GM18526 (cell line): ENCODE data around the gene RPTOR.

Experiments
- POLR2A ChIP-seq: IDR thresholded peaks from 3 replicates; pipeline ENCODE4 v1.6.1; 2011; ENCODE audit not compliant: insufficient read length; ENCODE audit errors: extremely low read depth

The RPTOR gene

GRCh38 chr17:80650751-80651518 is 106.3 kb downstream of the RPTOR start:
- TF ChIP-seq POLR2A: no peak

GRCh38 chr17:80652756-80653330 is 108.2 kb downstream of the RPTOR start:
- TF ChIP-seq POLR2A: no peak

DNA sequence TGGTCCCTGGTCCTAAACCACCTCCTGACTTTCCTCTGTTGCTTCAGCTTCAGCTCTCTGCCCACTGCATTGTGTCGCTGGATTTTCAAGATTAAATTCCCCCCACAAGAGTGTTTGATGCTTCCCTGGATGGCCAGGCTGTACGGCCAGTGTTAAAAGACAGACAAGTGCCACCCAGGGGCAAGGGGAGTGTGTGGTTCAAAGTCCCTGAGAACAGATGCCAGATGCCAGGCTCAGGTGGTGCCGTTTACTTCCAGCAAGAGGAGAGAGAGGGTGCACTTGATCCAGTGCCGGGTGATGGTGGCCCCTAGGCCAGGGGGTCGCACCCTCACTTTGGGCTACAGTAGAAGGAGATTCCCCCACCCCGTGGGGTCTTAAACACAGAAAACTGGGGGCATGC is 109.2 kb downstream of the RPTOR start:
- no peak for TF ChIP-seq POLR2A

DNA sequence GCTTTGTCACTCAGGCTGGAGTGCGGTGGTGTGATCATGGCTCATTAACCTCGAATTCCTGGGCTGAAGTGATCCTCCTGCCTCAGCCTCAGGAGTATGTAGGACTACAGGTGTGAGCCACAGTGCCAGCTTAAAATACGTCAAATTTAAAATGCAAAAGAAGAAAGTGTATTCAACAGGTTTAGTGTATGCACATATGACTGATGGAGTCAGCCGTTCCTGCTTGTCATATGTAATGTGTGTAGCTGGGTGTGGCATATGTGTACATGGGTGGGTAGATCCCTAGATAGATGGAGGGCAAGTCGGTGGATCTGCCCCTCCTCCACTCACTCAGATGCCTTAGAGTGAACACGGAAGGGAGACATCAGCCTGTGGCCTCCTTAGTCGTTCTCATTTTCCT is 111.0 kb downstream of the RPTOR start:
- no peak for TF ChIP-seq POLR2A

DNA sequence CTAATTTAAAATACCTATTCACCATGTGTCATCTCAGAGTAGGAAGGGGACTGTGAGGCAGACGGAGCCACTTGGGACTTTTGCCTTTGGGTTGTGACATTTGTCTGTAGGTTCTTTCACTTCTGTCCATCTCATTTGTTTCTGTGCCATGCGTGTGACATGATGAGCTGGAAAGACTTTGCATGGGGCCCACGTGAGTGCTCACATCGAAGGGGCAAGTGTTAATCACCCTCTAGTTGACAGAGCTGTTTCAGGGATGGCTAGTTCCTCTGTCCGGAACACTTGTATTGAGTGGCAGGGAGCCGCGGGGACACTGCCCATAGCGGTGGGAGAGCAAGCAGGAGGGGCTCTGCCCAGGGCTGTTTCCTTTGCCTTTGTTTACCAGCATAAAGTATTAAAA is 112.0 kb downstream of the RPTOR start:
- TF ChIP-seq POLR2A: no peak

DNA sequence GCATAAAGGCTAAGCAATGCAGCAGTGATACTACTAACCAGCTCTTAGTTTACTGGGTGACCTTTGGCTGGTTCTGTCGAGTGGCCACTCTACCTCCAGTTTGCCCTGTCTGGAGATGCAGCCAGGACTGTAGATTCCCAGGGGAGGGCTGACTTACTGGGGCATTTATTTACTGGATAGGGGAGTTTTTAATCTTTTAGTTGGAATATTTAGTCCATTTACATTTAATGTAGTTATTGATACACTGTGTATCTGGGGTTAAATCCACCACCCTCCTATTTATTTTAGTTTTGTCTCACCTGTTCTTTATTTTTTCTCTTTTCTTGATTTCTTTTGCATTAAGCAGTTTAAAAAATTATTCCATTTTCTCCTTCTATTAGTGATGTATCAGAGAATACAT is 112.9 kb downstream of the RPTOR start:
- no peak for TF ChIP-seq POLR2A

DNA sequence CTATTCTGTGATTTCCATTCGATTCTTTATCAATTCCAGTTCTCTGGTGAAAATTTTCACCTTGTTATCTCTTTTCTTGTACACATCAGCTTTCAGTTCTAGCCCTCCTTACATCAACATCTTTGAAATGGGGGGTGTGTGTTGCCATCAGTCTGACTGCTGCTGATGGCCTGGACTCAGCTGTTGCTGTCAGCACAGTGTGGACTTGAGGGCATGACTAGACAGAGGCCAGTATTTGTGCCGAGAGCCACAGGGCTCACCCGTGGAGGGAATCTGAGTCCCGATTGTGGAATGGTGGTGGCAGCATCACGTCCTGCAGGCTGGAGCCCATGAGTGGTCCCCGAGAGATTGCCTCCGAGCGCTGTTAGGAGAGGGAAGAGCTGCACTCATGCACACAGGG is 114.2 kb downstream of the RPTOR start:
- TF ChIP-seq POLR2A: no peak

GRCh38 chr17:80659651-80660050 is 115.0 kb downstream of the RPTOR start:
- no peak for TF ChIP-seq POLR2A

- TF ChIP-seq POLR2A: no peak
Observed at GRCh38 chr17:80660527-80661198, 116.0 kb downstream of the RPTOR start.

- TF ChIP-seq POLR2A: no peak
Observed at GRCh38 chr17:80662557-80662956, 117.9 kb downstream of the RPTOR start.

DNA sequence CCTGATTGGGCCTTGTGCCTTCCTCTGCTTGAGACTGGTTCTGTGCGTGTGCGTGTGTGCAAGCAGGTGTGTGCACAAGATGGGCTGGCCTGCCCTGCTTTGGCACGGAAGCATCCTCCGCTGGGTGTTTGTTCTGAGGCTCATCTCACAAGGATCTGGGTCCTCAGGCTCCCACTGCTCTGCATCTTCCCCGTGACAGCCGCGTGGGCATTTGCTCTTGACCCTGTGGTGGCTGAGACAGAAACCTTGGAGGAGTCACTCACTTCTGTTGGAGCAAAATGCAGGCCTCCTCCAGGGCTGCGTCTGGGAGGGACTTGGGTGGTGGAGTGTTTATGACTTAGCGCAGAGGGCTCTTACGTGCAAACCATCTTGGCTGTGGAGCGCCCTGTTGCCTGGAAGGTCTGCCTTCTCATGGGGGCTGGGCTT is 119.2 kb downstream of the RPTOR start:
- TF ChIP-seq POLR2A: no peak

- TF ChIP-seq POLR2A: no peak
Observed at GRCh38 chr17:80664217-80664790, 119.7 kb downstream of the RPTOR start.

GRCh38 chr17:80665792-80666191 is 121.2 kb downstream of the RPTOR start:
- TF ChIP-seq POLR2A: no peak

DNA sequence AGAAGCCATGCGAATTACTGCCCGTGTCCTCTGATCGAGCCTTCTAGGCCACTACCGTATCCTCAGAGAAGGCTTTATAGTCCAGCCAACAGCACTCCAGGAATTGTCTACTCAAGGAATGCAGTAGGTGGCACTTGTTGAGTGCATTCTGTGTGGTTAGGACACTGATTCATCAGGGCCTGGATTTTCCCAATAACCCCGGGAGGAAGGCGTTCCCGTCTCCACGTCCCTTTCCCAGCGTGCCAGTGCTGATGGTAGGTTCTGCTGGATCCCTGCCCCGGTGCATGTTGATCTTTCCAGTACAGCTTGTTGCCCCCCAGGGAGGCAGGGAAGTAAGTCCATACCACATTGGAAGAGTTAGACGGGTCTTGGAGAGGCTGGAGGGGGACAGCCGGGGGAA is 122.2 kb downstream of the RPTOR start:
- TF ChIP-seq POLR2A: no peak

DNA sequence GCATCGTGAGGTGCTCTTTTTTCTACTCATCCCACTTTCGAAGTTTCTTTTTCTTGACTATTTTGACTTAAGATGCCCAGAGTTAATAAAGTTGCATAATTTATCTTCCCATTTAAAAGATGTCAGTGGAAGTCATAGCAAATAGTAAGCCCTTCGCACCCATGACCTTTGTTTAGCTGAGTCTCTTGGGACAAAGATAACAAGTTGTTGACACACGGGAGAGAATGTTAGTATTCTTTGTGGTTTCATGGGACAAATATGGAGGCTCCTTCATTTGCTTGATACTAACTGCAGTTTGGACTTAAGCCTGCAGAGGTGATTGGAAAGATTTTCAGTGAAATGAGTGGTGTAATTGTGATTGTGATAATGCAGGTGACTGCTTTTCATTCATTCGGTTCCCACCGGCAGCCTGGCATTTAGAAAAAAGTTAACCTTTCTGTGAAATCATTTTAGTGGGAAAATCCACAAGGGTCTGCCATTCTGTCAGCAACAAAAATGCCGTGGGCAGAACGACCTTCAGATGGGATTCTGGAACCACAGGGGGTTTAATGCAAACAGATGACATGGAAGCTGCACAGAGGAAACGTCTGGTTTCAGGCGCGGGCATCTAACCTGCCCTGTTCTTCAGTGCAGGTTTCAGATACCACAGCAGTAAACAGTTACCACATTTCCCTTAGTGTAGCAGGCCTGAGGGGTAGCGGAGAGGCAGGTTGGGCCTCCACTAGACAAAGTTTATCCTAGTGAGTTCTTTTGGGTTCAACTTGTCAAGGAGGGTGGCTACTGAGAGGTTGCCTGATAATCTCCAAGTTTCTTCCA is 123.0 kb downstream of the RPTOR start:
- TF ChIP-seq POLR2A: no peak
